GM10266 (cell line): ENCODE data around the gene ANKS4B.
"Not testable (repeated sequence)": the region's sequence is repeated elsewhere in the genome, so short reads cannot be mapped to it uniquely, and the experiment has no call there.

ENCODE experiments used
- DNase-seq: peaks from one replicate; pipeline ENCODE4 v3.0.0; 2012; ENCODE audit errors: extremely low spot score
- TF ChIP-seq, protein P1 (sequence below): IDR thresholded peaks from 2 replicates; pipeline ENCODE4 v1.5.1; 2012; ENCODE audit warnings: mild to moderate bottlenecking, low read depth; ENCODE audit not compliant: control insufficient read depth, insufficient read depth; ENCODE audit errors: missing control alignments

ANKS4B gene

DNA sequence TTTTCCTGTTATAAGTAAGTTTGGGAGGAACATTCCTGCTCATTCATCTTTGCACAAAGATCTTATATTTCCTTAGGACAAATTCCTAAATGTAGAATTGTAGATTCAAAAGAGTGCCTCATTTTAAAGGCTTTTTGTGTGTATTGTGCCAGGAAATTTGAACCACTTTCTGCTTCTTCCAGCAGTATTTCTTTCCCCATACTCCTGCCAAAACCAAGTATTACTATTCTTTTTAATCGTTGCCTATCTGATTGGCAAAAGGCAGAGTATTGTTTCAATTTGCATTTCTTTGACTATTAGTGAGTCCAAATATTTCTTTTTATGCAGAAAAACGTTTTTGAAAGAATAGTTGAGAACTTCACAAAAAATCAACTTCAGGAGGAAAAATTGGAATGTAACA, 9.3 kb downstream of the ANKS4B start:
- TF ChIP-seq, protein P1, sequence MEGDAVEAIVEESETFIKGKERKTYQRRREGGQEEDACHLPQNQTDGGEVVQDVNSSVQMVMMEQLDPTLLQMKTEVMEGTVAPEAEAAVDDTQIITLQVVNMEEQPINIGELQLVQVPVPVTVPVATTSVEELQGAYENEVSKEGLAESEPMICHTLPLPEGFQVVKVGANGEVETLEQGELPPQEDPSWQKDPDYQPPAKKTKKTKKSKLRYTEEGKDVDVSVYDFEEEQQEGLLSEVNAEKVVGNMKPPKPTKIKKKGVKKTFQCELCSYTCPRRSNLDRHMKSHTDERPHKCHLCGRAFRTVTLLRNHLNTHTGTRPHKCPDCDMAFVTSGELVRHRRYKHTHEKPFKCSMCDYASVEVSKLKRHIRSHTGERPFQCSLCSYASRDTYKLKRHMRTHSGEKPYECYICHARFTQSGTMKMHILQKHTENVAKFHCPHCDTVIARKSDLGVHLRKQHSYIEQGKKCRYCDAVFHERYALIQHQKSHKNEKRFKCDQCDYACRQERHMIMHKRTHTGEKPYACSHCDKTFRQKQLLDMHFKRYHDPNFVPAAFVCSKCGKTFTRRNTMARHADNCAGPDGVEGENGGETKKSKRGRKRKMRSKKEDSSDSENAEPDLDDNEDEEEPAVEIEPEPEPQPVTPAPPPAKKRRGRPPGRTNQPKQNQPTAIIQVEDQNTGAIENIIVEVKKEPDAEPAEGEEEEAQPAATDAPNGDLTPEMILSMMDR = no peak
- no peak for DNase-seq

DNA sequence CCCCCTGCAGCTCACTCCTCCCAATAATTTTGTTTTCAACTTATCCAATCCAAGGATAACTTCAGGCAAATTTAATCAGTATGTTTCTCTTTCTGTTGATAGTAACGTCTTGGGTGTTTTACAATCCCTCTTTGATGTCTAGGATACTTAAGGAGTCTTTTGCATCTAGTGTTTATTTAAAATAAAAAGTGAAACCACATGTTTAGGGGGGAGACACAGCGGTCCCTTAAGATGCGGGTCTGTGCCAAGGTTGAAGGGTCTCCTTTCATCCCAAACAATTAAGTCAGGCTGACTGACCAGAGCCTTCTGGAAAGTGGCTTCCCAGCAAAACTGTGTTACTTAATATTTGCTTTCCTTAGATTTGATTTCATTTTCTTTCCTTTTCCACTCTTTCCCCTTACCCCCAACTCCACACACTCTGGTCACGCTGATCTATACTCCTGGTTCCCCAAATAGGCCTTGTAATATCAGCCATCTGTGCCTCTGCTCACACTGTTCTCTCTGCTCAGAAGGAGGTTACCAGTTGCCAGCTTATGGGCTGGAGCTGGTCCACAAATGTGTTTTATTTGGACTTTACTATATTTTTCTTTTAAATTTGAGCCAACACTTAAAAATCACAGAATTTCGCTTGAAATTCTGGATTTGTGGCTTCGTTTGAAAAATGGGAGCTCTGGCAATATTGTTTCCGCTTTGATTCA, 11.2 kb downstream of the ANKS4B start:
- DNase-seq = no peak

DNA sequence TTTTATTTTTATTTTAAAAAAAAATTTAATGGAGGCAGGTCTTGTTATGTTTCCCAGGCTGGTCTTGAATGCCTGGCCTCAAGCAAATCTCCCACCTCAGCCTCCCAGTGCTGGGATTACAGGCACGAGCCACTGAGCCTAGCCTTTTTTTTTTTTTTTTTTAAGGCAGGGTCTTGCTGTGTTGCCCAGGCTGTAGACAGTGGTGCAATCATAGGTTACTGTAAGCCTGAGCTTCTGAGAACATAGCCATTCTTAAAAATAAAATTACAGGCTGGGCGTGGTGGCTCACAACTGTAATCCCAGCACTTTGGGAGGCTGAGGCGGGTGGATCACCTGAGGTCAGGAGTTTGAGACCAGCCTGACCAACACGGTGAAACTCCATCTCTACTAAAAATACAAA, 14.7 kb downstream of the ANKS4B start:
- DNase-seq = not testable (repeated sequence)

More for the DNA sequence above, 11.2 kb downstream of the ANKS4B start:
- TF ChIP-seq, protein P1 = no peak

DNA sequence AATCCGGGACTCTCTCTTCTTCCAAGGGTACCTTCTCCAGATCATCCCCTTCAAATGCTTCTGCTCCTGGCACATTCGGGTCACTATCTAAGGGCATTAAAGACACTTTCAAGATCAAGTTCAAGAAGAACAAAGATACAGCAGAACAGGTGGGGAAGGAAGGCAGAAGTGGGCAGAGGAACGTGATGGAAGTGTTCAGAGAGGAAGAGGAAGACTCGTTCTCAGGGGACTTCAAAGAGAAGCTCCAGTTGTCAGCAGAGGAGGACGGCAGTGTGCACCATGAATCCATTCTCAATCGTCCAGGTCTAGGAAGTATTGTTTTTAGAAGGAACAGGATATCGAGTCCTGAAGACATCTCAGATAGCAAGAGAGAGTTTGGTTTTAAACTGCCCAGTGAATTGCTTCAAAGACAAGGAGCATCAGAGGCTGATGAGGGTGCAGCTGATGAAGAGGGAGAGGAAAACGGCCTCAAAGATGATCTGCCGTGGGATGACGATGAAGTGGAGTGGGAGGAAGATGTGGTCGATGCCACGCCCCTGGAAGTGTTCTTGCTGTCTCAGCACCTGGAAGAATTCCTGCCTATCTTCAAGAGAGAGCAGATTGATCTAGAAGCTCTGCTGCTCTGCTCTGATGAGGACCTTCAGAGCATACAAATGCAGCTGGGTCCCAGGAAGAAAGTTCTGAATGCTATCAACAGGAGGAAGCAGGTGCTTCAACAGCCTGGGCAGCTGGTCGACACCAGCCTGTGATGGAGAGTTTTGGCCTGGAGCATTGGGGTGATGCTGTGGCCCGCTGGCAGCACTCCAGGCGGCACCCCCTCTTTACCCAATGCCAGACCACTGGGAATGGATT, 16.8 kb downstream of the ANKS4B start:
- no peak for DNase-seq
- TF ChIP-seq, protein P1 = no peak

DNA sequence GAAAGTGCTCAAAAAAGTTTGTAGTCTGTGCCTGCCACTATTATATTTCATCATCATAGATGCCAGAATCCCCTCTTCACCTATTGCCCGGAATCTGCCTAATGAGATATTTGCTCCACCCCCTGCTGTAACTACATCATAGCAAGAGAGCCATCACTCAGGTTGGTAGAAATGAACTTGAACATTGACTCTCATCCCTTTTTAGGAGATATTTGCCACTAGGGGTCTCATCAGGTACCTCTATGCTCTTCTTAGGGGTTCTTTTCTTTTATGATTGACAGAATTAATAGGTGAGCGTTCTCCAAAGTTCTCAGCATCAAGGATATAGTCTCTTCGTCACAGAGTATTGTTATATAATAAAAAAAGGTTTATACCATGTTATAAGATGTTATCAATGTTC, 20.0 kb downstream of the ANKS4B start:
- no peak for DNase-seq

DNA sequence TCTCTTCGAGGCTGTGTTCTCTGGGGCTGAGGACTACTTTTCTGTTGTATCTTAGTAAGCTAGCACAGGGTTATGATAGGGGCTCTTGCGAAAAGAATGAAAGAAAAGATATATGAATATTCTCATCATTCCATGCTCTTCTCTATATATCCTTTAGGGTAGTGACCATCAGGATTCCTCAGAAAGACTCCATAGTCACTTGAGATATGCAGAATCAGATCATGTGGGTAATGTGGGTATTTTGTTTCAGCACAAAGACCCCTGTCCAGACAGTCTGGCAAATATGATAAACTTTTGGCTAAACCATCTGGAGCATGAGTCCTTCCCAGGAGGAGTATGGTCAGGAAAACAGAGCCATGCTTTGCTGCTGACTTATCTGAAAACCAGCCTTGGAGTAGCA, 23.1 kb downstream of the ANKS4B start:
- no peak for DNase-seq
- TF ChIP-seq, protein P1 = no peak

More for the DNA sequence above, 20.0 kb downstream of the ANKS4B start:
- TF ChIP-seq, protein P1 = no peak

DNA sequence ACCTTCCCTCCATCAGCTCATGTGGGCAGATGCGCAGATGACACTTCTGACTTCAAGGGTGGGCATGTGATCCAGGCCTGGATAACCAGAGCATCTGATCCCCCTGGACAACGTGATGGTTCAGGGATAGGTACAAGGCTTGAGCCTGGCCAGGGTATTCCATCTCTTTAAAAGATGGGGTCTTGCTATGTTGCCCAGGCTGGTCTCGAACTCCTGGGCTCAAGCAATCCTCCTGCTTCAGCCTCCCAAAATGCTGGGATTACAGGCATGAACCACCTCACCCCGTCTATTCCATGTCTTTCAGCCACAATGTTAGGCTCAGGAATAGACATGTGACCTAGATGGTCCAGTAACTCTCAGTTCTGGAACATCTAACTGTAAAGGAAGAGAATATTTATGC, 23.8 kb downstream of the ANKS4B start:
- TF ChIP-seq, protein P1 = no peak
- no peak for DNase-seq
